Superior temporal gyrus (tissue), 1 donor: ENCODE data around the gene OR5AS1.
"Not testable (repeated sequence)": the region's sequence is repeated elsewhere in the genome, so short reads cannot be mapped to it uniquely, and the experiment has no call there.

Experiments
- DNase-seq: peaks from one replicate; pipeline ENCODE4 v3.0.0-alpha.2; 2016; ENCODE audit errors: extremely low spot score

Gene OR5AS1

DNA sequence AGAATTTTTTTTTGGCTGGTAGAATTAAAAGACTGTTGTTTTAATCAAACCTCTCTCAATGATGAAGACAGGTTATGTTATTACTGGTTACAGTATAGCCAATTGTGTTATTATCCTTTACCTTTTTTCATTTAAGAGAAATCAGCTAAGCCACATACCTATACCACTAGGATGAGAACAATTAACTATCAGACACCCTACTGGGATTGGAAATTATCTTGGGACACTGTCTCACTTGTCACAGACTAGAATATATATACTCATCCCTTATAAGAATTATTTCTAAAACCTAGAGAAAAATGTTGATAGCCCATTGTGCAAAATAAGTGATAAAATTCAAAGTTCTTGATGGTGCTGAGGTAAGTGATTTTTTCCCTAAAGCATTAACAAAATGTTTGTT lies at the start of gene OR5AS1:
Gene OR5AS1 (plus strand): TSS at position 301 of the 400 bp plus-strand sequence. CDS start 2,765 bp downstream, outside the sequence.
- no peak for DNase-seq

DNA sequence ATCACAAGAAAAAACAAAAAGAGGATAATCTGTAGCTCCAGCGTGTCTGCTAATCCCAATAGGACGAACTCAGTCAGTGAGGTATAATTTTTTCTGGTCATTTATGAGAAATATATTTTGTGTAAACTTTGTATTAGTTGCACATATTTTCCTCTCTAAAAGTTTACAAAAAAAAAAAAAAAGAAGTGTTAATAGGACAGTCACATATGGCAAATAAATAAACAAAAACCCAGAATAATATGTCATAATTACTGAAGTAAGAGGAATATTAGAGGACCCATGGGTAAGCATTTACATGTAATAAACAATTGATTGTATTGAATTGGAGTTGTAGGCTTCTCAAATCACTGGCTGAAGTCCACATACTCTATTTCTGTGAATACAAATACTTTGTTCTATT lies 32.9 kb upstream of the OR5AS1 start, which contains the start of gene OR5F1:
Gene OR5F1 (minus strand): TSS at position 101 of the 400 bp plus-strand sequence. CDS start 0 bp downstream, at position 101.
- no peak for DNase-seq

DNA sequence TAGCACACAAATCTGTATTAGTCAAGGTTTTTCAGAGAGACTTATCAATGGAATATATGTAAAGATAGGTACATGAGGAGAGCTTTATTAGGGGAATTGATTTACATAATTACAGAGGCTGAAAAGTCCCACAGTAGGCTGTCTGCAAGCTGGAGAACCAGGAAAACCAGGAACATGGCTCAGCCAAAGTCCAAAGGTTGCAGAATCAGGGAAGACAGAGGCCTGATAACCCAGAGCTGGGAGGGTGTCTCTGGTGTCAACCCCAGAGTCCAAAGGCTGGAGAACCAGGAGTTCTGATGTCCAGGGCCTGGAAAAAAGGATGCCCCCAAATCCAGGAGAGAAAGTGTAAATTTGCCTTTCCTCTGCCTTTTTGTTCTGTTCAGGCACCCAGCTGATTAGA lies 16.7 kb upstream of the OR5AS1 start:
- no peak for DNase-seq

DNA sequence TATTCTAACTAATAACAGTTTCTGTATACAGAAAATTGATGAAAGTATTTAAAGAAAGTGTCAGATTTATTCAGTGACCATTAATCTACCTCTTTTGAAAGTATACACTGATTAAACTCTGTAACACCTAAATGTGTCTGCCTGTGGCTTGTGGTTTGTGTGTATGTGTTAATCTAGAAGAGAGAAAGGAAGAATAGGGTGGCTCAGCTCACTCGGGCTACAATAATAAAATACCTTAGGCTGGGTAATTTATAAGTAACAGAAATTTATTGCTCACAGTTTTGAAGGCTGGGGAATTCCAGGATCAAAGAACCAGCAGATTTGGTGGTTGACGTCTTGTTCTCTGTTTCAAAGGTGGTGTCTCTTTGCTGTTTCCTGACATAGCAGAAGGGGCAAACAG lies 13.6 kb upstream of the OR5AS1 start:
- DNase-seq, result no peak

DNA sequence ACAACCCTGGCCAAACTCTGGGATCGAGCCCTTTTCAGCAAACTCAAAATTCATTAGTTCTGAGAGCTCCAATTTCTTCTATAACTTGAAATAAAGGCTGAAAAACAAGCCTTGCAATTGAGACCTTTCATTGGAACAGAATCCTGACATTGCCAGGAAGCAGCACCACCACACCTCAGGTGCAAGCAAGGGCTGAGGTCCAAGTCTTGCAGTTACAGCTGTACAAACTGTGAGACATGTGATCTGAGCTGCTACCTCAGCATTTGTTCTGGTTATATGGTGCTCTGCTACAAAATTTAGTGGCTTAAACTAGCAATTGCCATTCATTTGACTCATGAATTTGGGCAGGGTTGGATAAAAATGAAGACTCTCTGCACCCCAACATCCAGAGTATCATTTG lies 18.1 kb downstream of the OR5AS1 start:
- DNase-seq, result no peak

DNA sequence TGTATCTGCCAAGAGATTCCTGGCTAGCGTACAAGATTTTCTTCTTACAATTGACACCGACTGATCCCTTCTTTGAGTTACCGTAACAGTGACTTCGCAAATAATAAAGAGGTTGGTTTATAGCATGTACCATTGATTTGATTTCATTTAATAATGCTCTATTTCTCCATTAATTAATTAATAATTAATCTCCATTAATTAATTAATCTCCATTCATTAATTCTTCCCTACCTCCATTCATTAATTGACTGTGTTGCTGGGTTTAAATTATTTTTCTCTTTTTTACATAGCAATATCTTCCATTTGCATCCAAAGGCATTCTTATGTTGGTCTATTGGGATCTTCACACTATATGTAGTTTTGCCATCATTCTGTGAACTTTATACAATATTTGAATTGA lies 21.0 kb downstream of the OR5AS1 start:
- no peak for DNase-seq

DNA sequence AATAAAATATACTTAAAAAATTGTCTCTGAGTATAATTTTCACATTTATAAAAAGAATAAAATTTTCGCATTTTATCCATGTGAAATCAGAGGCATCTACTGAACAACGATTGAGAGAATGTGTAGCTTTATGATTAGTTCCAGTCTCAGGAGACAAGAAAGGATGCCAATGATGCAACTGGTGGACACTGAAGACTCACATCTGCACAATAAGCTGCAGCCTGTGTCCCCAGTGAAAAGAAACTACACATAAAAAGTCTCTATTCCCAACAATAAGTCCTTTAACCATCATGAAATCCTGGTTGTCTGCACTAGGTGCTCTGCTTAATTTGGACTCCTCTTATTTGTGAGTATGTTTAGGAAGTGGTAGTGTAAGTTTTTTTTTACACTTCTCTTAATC lies 22.0 kb downstream of the OR5AS1 start:
- no peak for DNase-seq

DNA sequence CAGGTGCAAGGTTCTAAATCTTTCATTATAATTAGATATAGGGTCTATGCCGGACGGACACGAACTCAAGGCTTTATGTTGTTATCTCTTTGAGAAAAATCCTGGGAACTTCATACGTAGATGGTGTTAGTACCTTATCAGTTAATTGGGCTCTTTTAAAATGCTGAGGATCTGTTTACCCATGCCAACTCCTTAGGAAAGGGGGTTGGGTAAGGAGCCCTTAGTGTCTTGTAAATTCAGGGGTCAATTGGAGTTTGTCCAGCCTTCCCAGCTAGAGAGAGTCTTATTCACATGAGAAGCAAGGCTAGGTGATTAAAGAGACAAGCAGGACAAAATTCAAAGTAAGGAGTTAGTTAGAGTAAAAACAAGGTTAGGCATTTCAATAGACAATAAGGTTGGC lies 28.9 kb downstream of the OR5AS1 start:
- not testable (repeated sequence) for DNase-seq

DNA sequence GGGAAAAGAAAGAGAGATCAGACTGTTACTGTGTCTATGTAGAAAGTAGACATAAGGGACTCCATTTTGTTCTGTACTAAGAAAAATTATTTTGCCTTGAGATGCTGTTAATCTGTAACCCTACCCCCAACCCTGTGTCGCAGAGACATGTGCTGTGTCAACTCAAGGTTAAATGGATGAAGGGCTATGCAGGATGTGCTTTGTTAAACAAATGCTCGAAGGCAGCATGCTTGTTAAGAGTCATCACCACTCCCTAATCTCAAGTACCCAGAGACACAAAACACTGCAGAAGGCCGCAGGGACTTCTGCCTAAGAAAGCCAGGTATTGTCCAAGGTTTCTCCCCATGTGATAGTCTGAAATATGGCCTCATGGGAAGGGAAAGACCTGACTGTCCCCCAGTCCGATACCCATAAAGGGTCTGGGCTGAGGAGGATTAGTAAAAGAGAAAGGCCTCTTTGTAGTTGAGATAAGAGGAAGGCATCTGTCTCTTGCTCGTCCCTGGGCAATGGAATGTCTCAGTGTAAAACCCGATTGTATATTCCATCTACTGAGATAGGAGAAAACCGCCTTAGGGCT lies 30.3 kb downstream of the OR5AS1 start:
- DNase-seq, result not testable (repeated sequence)

DNA sequence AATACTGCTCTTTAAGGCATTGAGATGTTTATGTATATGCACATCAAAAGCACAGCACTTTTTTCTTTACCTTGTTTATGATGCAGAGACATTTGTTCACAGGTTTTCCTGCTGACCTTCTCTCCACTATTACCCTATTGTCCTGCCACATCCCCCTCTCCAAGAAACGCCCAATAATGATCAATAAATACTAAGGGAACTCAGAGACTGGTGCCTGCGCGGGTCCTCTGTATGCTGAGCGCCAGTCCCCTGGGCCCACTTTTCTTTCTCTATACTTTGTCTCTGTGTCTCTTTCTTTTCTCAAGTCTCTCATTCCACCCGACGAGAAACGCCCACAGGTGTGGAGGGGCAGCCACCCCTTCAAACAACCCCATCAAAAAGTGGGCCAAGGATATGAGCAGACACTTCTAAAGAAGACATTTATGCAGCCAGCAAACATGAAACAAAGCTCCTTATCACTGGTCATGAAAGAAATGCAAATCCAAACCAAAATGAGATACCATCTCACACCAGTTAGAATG lies 30.9 kb downstream of the OR5AS1 start:
- DNase-seq, result not testable (repeated sequence)

DNA sequence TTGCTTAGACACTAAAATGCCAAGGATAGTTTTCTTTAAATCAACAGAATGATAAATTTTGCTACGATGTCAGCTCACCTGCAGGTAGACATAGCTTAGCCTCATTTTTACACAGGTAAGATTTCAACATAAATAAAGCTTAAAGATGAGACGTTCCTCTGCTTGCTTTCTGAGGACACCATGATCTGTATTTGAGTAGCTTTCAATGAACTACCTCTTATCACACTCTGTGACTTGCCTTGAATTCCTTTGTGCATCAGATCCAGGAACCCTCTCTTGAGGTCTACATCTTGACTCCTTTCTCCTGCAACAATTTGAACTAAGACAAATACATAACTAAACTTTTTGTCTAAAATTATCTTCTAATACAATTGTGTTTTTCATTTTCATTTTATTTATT lies 39.5 kb downstream of the OR5AS1 start:
- DNase-seq, result no peak
